Measurements from ENCODE around the gene NCKAP5. TPM values are rescaled to one million over a fixed set of nuclear protein-coding genes. Genes with fewer than 3 reads are reported as not detected.

Gene NCKAP5
- total RNA-seq, 1 experiment from 2014 or later = not detected

DNA sequence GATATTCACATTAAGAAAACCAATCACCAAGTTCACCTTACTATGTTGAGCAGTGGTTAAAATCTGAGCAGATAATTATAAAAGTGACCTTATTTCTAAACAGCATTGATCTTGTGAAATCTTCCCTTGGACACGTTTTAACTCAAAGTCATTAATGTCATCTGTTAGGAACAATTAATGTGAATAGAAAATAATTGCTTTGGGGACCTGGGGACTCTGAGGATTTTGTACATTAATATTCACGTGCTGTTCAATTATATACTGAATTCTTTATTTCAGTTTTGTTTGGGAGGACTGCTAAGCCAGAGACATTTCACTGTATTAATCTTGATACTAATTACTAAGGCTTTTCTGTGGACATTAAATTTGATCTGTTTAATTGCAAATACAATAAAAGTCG lies 771.2 kb downstream of the NCKAP5 start:
- no peak for DNase-seq
- Histone ChIP-seq H3K9me3 (ENCODE audit: insufficient read depth, low read depth) (no peaks in the 10 kb centered on the region), H3K36me3 (ENCODE audit: low read depth) (no peaks in the 10 kb centered on the region), H3K27ac (no peak overlapping the region), H3K27me3 (ENCODE audit: insufficient read depth, low read depth) (no peaks in the 10 kb centered on the region), H2AFZ (no peak overlapping the region), H3F3A (ENCODE audit: insufficient read depth, low read depth) (no peaks in the 10 kb centered on the region), H3K4me3 (no peak overlapping the region), H3K79me2 (ENCODE audit: low read depth) (no peaks in the 10 kb centered on the region), H3K9me2 (ENCODE audit: insufficient read depth) (no peaks in the 10 kb centered on the region), H4K20me1 (ENCODE audit: insufficient read depth) (no peaks in the 10 kb centered on the region), H3K4me1 (replicated peaks; ENCODE audit: insufficient read depth) (no peaks in the 10 kb centered on the region), H3K4me2 (no peak overlapping the region)
- intact Hi-C loops (cut with micrococcal nuclease; ENCODE audit: unreplicated experiment) = no loop called here
- BruUV-seq (replicated peaks) = no TSS peak
- CTCF ChIA-PET = no interaction called here
- TF ChIP-seq, protein P1, sequence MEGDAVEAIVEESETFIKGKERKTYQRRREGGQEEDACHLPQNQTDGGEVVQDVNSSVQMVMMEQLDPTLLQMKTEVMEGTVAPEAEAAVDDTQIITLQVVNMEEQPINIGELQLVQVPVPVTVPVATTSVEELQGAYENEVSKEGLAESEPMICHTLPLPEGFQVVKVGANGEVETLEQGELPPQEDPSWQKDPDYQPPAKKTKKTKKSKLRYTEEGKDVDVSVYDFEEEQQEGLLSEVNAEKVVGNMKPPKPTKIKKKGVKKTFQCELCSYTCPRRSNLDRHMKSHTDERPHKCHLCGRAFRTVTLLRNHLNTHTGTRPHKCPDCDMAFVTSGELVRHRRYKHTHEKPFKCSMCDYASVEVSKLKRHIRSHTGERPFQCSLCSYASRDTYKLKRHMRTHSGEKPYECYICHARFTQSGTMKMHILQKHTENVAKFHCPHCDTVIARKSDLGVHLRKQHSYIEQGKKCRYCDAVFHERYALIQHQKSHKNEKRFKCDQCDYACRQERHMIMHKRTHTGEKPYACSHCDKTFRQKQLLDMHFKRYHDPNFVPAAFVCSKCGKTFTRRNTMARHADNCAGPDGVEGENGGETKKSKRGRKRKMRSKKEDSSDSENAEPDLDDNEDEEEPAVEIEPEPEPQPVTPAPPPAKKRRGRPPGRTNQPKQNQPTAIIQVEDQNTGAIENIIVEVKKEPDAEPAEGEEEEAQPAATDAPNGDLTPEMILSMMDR (conservative IDR thresholded peaks at IDR 0.05) = no peak
- TF ChIP-seq EZH2 (IDR thresholded peaks at IDR 0.05; ENCODE audit: low read depth) = no peak
- POLR2A ChIA-PET (ENCODE audit: unreplicated experiment) = no interaction called here

DNA sequence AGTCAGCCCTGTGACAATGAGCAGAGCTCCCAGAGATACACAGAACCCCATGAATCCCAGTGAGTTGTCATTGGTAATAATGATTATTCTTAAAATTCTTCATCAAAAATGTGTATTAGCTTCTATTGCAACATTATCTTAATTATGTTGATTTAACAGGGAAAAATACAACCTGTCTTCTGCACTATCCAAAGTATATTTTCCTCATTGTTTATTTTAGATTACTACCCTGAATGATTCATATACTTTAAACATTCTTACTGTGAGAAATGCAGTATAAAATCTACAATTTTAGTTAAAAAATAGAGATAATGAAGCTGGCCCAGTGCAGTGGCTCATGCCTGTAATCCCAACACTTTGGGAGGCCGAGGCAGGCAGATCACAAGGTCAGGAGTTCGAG lies 773.0 kb downstream of the NCKAP5 start:
- Histone ChIP-seq H2AFZ (no peak overlapping the region), H3K79me2 (ENCODE audit: low read depth) (no peaks in the 10 kb centered on the region), H3K36me3 (ENCODE audit: low read depth) (no peaks in the 10 kb centered on the region), H3K4me3 (no peak overlapping the region), H3K9me3 (ENCODE audit: insufficient read depth, low read depth) (no peaks in the 10 kb centered on the region), H3K27ac (no peak overlapping the region), H3K4me2 (no peak overlapping the region), H3K9me2 (ENCODE audit: insufficient read depth) (no peaks in the 10 kb centered on the region), H3F3A (ENCODE audit: insufficient read depth, low read depth) (no peaks in the 10 kb centered on the region), H3K4me1 (replicated peaks; ENCODE audit: insufficient read depth) (no peaks in the 10 kb centered on the region), H4K20me1 (ENCODE audit: insufficient read depth) (no peaks in the 10 kb centered on the region), H3K27me3 (ENCODE audit: insufficient read depth, low read depth) (no peaks in the 10 kb centered on the region)
- no TSS peak for BruUV-seq (replicated peaks)
- CTCF ChIA-PET = no interaction called here
- intact Hi-C loops (cut with micrococcal nuclease; ENCODE audit: unreplicated experiment) = no loop called here
- no peak for TF ChIP-seq EZH2 (IDR thresholded peaks at IDR 0.05; ENCODE audit: low read depth)
- TF ChIP-seq, protein P1 (conservative IDR thresholded peaks at IDR 0.05) = no peak
- no peak for DNase-seq
- POLR2A ChIA-PET (ENCODE audit: unreplicated experiment) = no interaction called here

- TF ChIP-seq, protein P1 (conservative IDR thresholded peaks at IDR 0.05) = no peak
- no peak for TF ChIP-seq EZH2 (IDR thresholded peaks at IDR 0.05; ENCODE audit: low read depth)
- Histone ChIP-seq H3F3A (ENCODE audit: insufficient read depth, low read depth) (no peaks in the 10 kb centered on the region), H3K4me3 (no peak overlapping the region), H3K27me3 (ENCODE audit: insufficient read depth, low read depth) (0 out of 2 replicates have a peak, but pooled peaks cover 4% of the 10 kb centered on the region), H3K79me2 (ENCODE audit: low read depth) (no peaks in the 10 kb centered on the region), H4K20me1 (ENCODE audit: insufficient read depth) (no peaks in the 10 kb centered on the region), H3K9me2 (ENCODE audit: insufficient read depth) (no peaks in the 10 kb centered on the region), H3K27ac (no peak overlapping the region), H3K4me1 (replicated peaks; ENCODE audit: insufficient read depth) (no peaks in the 10 kb centered on the region), H2AFZ (no peak overlapping the region), H3K9me3 (ENCODE audit: insufficient read depth, low read depth) (no peaks in the 10 kb centered on the region), H3K4me2 (no peak overlapping the region), H3K36me3 (ENCODE audit: low read depth) (no peaks in the 10 kb centered on the region)
- no TSS peak for BruUV-seq (replicated peaks)
- POLR2A ChIA-PET (ENCODE audit: unreplicated experiment) = no interaction called here
- intact Hi-C loops (cut with micrococcal nuclease; ENCODE audit: unreplicated experiment) = no loop called here
- CTCF ChIA-PET = no interaction called here
- no peak for DNase-seq
Observed at GRCh38 chr2:132793532-132793931, 774.7 kb downstream of the NCKAP5 start.
